Erythroblast (primary cell): ENCODE measurements around the gene MRPL42.

ENCODE experiments used
- GATA1 ChIP-seq: IDR thresholded peaks from 2 replicates; pipeline ENCODE4 v1.6.1; 2011; ENCODE audit warnings: low read depth, mild to moderate bottlenecking, control low read depth, low read length, moderate library complexity
- POLR2A ChIP-seq: IDR thresholded peaks from 2 replicates; pipeline ENCODE4 v1.6.1; 2011; ENCODE audit warnings: mild to moderate bottlenecking, low read length

DNA sequence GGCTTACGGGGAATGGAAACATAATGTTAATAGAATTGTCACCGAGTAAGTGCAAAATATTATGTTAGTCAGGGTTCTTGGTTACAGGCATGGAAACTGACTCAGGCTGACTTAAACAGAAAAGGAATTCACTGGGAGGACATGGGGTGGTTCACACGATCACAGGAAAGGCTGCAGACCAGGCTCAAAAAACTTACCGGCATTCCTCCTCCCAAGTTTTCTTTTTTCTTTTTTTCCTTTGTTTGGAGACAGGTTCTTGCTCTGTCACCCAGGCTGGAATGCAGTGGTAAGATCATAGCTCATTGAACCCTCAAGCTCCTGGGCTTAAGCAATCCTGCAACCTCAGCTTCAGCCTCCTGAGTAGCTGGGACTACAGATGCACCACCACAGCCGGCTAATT is 13.7 kb upstream of the MRPL42 start:
- TF ChIP-seq POLR2A = no peak
- no peak for TF ChIP-seq GATA1
